HG03520 (cell line): ENCODE measurements around the gene SASS6.

Experiments
- ATAC-seq: cut with Tn5 transposase; IDR thresholded peaks from one replicate; pipeline ENCODE4 v1.9.1; 2021; ENCODE audit warnings: mild to moderate bottlenecking, moderate library complexity; ENCODE audit not compliant: unreplicated experiment

Gene SASS6

GRCh38 chr1:100132566-100133477, at the start of gene SASS6, which contains the start of gene TRMT13:
Gene SASS6, minus strand, starts transcription at chr1:100132930. Its CDS starts 116 bp downstream, at chr1:100132814.
Gene TRMT13, plus strand, starts transcription at chr1:100133163. Its CDS starts 6 bp downstream, at chr1:100133169.
- peak; percentile 88 for ATAC-seq

- ATAC-seq: no peak
These were observed 45.4 kb upstream of the SASS6 start, which contains the start of gene LRRC39 for GRCh38 chr1:100178091-100178490. Gene LRRC39, minus strand, starts transcription at chr1:100178256. Its CDS starts 9,740 bp downstream, at chr1:100168516.

- ATAC-seq: no peak
These were observed 44.7 kb upstream of the SASS6 start for GRCh38 chr1:100177295-100178041.

- no peak for ATAC-seq
These were observed 35.3 kb upstream of the SASS6 start for GRCh38 chr1:100168051-100168450.

- ATAC-seq: no peak
These were observed 32.0 kb upstream of the SASS6 start for GRCh38 chr1:100164702-100165101.

GRCh38 chr1:100164216-100164615, 31.5 kb upstream of the SASS6 start:
- ATAC-seq: no peak

- ATAC-seq: no peak
These were observed 30.2 kb upstream of the SASS6 start for GRCh38 chr1:100162881-100163280.

- no peak for ATAC-seq
These were observed 19.5 kb upstream of the SASS6 start for GRCh38 chr1:100152271-100152670.

GRCh38 chr1:100151679-100152078, 18.9 kb upstream of the SASS6 start:
- no peak for ATAC-seq

GRCh38 chr1:100147875-100148274, 15.1 kb upstream of the SASS6 start:
- no peak for ATAC-seq

- no peak for ATAC-seq
These were observed 14.2 kb upstream of the SASS6 start for GRCh38 chr1:100146958-100147357.

GRCh38 chr1:100145116-100145515, 12.4 kb upstream of the SASS6 start:
- no peak for ATAC-seq

GRCh38 chr1:100142343-100142742, 9.6 kb upstream of the SASS6 start:
- no peak for ATAC-seq

- ATAC-seq: no peak
These were observed 8.5 kb upstream of the SASS6 start for GRCh38 chr1:100141192-100141591.

- no peak for ATAC-seq
These were observed 4.9 kb upstream of the SASS6 start for GRCh38 chr1:100137602-100138001.

GRCh38 chr1:100134872-100135271, 2.1 kb upstream of the SASS6 start:
- ATAC-seq: no peak

GRCh38 chr1:100131623-100132022, 1.1 kb downstream of the SASS6 start:
- ATAC-seq: no peak

- no peak for ATAC-seq
These were observed 2.1 kb downstream of the SASS6 start for GRCh38 chr1:100130552-100131077.

- ATAC-seq: no peak
These were observed 5.5 kb downstream of the SASS6 start for GRCh38 chr1:100127226-100127625.

GRCh38 chr1:100122177-100122576, 10.6 kb downstream of the SASS6 start:
- no peak for ATAC-seq

GRCh38 chr1:100115524-100115923, 17.2 kb downstream of the SASS6 start:
- ATAC-seq: no peak
